Effector CD4-positive, alpha-beta T cell (primary cell): ENCODE data around the gene BIRC6.
"Not testable (repeated sequence)": the region's sequence is repeated elsewhere in the genome, so short reads cannot be mapped to it uniquely, and the experiment has no call there.

Source experiments
- DNase-seq: peaks from one replicate; pipeline ENCODE4 v3.0.0-alpha.2; 2020

BIRC6 gene

GRCh38 chr2:32453242-32454062 is 96.6 kb downstream of the BIRC6 start:
- no peak for DNase-seq

- DNase-seq: no peak
These were observed 99.0 kb downstream of the BIRC6 start for GRCh38 chr2:32455816-32456215.

GRCh38 chr2:32456808-32457207 is 100.0 kb downstream of the BIRC6 start:
- DNase-seq: no peak

- no peak for DNase-seq
These were observed 101.0 kb downstream of the BIRC6 start for GRCh38 chr2:32457814-32458213.

- not testable (repeated sequence) for DNase-seq
These were observed 104.0 kb downstream of the BIRC6 start for GRCh38 chr2:32460861-32461260.

- DNase-seq: no peak
These were observed 106.3 kb downstream of the BIRC6 start for GRCh38 chr2:32463110-32463509.

- no peak for DNase-seq
These were observed 107.6 kb downstream of the BIRC6 start for GRCh38 chr2:32464431-32464830.

GRCh38 chr2:32472605-32473004 is 115.8 kb downstream of the BIRC6 start:
- DNase-seq: no peak

GRCh38 chr2:32474381-32474780 is 117.6 kb downstream of the BIRC6 start:
- no peak for DNase-seq

- no peak for DNase-seq
These were observed 122.2 kb downstream of the BIRC6 start for GRCh38 chr2:32478889-32479620.

- DNase-seq: no peak
These were observed 123.2 kb downstream of the BIRC6 start for GRCh38 chr2:32479993-32480392.

GRCh38 chr2:32482471-32482870 is 125.6 kb downstream of the BIRC6 start:
- DNase-seq: no peak

GRCh38 chr2:32484937-32485336 is 128.1 kb downstream of the BIRC6 start:
- DNase-seq: no peak

- DNase-seq: no peak
These were observed 128.6 kb downstream of the BIRC6 start for GRCh38 chr2:32485399-32485798.

- DNase-seq: no peak
These were observed 132.2 kb downstream of the BIRC6 start for GRCh38 chr2:32489061-32489460.

- no peak for DNase-seq
These were observed 134.5 kb downstream of the BIRC6 start for GRCh38 chr2:32491346-32491745.

GRCh38 chr2:32495139-32495538 is 138.3 kb downstream of the BIRC6 start:
- DNase-seq: no peak

- DNase-seq: no peak
These were observed 139.8 kb downstream of the BIRC6 start for GRCh38 chr2:32496662-32497061.

- DNase-seq: no peak
These were observed 141.5 kb downstream of the BIRC6 start for GRCh38 chr2:32498306-32498705.

- no peak for DNase-seq
These were observed 146.1 kb downstream of the BIRC6 start for GRCh38 chr2:32502941-32503340.

GRCh38 chr2:32504877-32505478 is 148.2 kb downstream of the BIRC6 start:
- no peak for DNase-seq

- DNase-seq: no peak
These were observed 149.6 kb downstream of the BIRC6 start for GRCh38 chr2:32506446-32506845.

GRCh38 chr2:32514946-32515345 is 158.1 kb downstream of the BIRC6 start:
- DNase-seq: no peak

- DNase-seq: no peak
These were observed 159.7 kb downstream of the BIRC6 start for GRCh38 chr2:32516567-32516966.
